HepG2 (cell line): ENCODE data around the gene SNRPD3. TPM values are rescaled to one million over a fixed set of nuclear protein-coding genes. Genes with fewer than 3 reads are reported as not detected.
A peak's percentile ranks its signal among the peaks of the same experiment; 100 is the strongest.

ENCODE experiments used
- ARID2 ChIP-seq: sonication (generic); formaldehyde crosslinking; IDR thresholded peaks from 2 replicates; pipeline ENCODE4 v1.8.1; 2022; ENCODE audit warnings: mild to moderate bottlenecking, missing genetic modification reagents, borderline replicate concordance
- ATRX ChIP-seq: sonication (generic); formaldehyde crosslinking; IDR thresholded peaks from 2 replicates; pipeline ENCODE4 v1.4.0; 2020; ENCODE audit warnings: missing genetic modification reagents, borderline replicate concordance
- CSRNP1 ChIP-seq: sonication (generic); formaldehyde crosslinking; IDR thresholded peaks from 2 replicates; pipeline ENCODE4 v1.8.1; 2023; ENCODE audit warnings: mild to moderate bottlenecking, missing genetic modification reagents
- FOSL2 ChIP-seq: sonication (generic); formaldehyde crosslinking; IDR thresholded peaks from 2 replicates; pipeline ENCODE4 v1.4.0; 2020; ENCODE audit warnings: missing genetic modification reagents
- MEIS1 ChIP-seq: sonication (generic); formaldehyde crosslinking; IDR thresholded peaks from 2 replicates; pipeline ENCODE4 v1.9.0; 2021; ENCODE audit warnings: mild to moderate bottlenecking, missing genetic modification reagents, moderate library complexity, borderline replicate concordance
- MEIS2 ChIP-seq: sonication (generic); formaldehyde crosslinking; IDR thresholded peaks from 2 replicates; pipeline ENCODE4 v1.9.0; 2021; ENCODE audit warnings: mild to moderate bottlenecking, missing genetic modification reagents
- NFATC3 ChIP-seq: sonication (generic); formaldehyde crosslinking; IDR thresholded peaks from 2 replicates; pipeline ENCODE4 v1.5.1; 2020; ENCODE audit warnings: mild to moderate bottlenecking, missing genetic modification reagents
- PLSCR1 ChIP-seq: sonication (generic); formaldehyde crosslinking; IDR thresholded peaks from 2 replicates; pipeline ENCODE4 v1.5.0; 2020; ENCODE audit warnings: missing genetic modification reagents, mild to moderate bottlenecking, borderline replicate concordance
- PPARG ChIP-seq: conservative IDR thresholded peaks from 2 replicates; pipeline ENCODE4 v1.6.1; 2016; ENCODE audit warnings: missing biosample characterization, missing genetic modification reagents
- REST ChIP-seq, 2 experiments: IDR thresholded peaks; 2 replicates each; pipeline ENCODE4 v1.6.1; 2011 to 2012; ENCODE audit warnings: low read length in 2 of 2, borderline replicate concordance in 1 of 2, low read depth in 1 of 2, mild to moderate bottlenecking in 1 of 2, moderate library complexity in 1 of 2
- SRSF9 ChIP-seq: fragments of 200-400 bp; formaldehyde crosslinking; IDR thresholded peaks from 2 replicates; pipeline ENCODE4 v1.6.1; 2018; ENCODE audit warnings: borderline replicate concordance, mild to moderate bottlenecking, low read depth, low read length; ENCODE audit not compliant: insufficient read depth, poor library complexity, severe bottlenecking
- ZBTB44 ChIP-seq: sonication (generic); formaldehyde crosslinking; IDR thresholded peaks from 2 replicates; pipeline ENCODE4 v1.4.0; 2020; ENCODE audit warnings: missing genetic modification reagents
- ZNF260 ChIP-seq: sonication (generic); formaldehyde crosslinking; IDR thresholded peaks from 2 replicates; pipeline ENCODE4 v1.4.0; 2020; ENCODE audit warnings: missing genetic modification reagents, low read depth, mild to moderate bottlenecking, borderline replicate concordance
- ZNF30 ChIP-seq: sonication (generic); formaldehyde crosslinking; IDR thresholded peaks from 2 replicates; pipeline ENCODE4 v1.5.0; 2020; ENCODE audit warnings: mild to moderate bottlenecking, missing genetic modification reagents
- ZNF44 ChIP-seq: sonication (generic); formaldehyde crosslinking; IDR thresholded peaks from 2 replicates; pipeline ENCODE4 v1.5.1; 2020; ENCODE audit warnings: mild to moderate bottlenecking, missing genetic modification reagents
- ZNF441 ChIP-seq: sonication (generic); formaldehyde crosslinking; IDR thresholded peaks from 2 replicates; pipeline ENCODE4 v1.7.0; 2021; ENCODE audit warnings: missing genetic modification reagents, borderline replicate concordance
- ZNF556 ChIP-seq: sonication (generic); formaldehyde crosslinking; IDR thresholded peaks from 2 replicates; pipeline ENCODE4 v1.4.0; 2020; ENCODE audit warnings: mild to moderate bottlenecking, missing genetic modification reagents, borderline replicate concordance
- ZNF558 ChIP-seq: sonication (generic); formaldehyde crosslinking; IDR thresholded peaks from 2 replicates; pipeline ENCODE4 v1.9.0; 2022; ENCODE audit warnings: mild to moderate bottlenecking, missing genetic modification reagents, borderline replicate concordance
- ZNF577 ChIP-seq: sonication (generic); formaldehyde crosslinking; IDR thresholded peaks from 2 replicates; pipeline ENCODE4 v1.4.0; 2020; ENCODE audit warnings: mild to moderate bottlenecking, low read depth, missing genetic modification reagents, borderline replicate concordance
- polyA plus RNA-seq, 8 experiments: library from polyadenylated mRNA; depleted of rRNA in 3 of 8; stranded (reverse) in 7 of 8; unstranded in 1 of 8; fragments of >200 nt; fragmentation: Illumina TruSeq in 4 of 8; extraction: Trizol in 4 of 8; gene quantifications; 2 replicates each; pipeline versions ENCODE4 v1.2.1 to v1.2.3, GENCODE V29; 2011 to 2016; ENCODE audit warnings: low read depth in 4 of 8, missing spikeins in 1 of 8, mixed read lengths in 1 of 8; ENCODE audit not compliant: insufficient read depth in 1 of 8
- total RNA-seq, 5 experiments: library from RNA; depleted of rRNA; stranded (reverse); fragments of >200 nt; fragmentation: Illumina TruSeq; extraction: Trizol; gene quantifications; 2 replicates each; pipeline ENCODE4 v1.2.3, GENCODE V29; 2016; ENCODE audit warnings: low read depth in 1 of 5

Gene SNRPD3
- total and polyA plus RNA-seq, 2 of the 13 experiments (the other 11 are each of a cell fraction or from before 2014, with no cell fraction given), result 110 to 209 TPM

GRCh38 chr22:24578355-24579257 is 22.8 kb downstream of the SNRPD3 start (continued):
- no peak for TF ChIP-seq SRSF9
- TF ChIP-seq PLSCR1 (CRISPR knock-in tag), result no peak
- no peak for TF ChIP-seq MEIS2 (CRISPR knock-in tag)
- TF ChIP-seq CSRNP1 (CRISPR knock-in tag), result no peak
- TF ChIP-seq ARID2 (CRISPR knock-in tag), result no peak
- no peak for TF ChIP-seq ZBTB44 (CRISPR knock-in tag)
- TF ChIP-seq ZNF558 (CRISPR knock-in tag), result peak; percentile 41; the same call in 1 of the 2 replicates
- TF ChIP-seq ZNF556 (CRISPR knock-in tag), result no peak; the same call in 1 of the 2 replicates
- TF ChIP-seq ZNF441, result no peak
- no peak for TF ChIP-seq MEIS1
- no peak for TF ChIP-seq ATRX (CRISPR knock-in tag)
- TF ChIP-seq ZNF260 (CRISPR knock-in tag), result no peak
- no peak for TF ChIP-seq ZNF30 (CRISPR knock-in tag)
- TF ChIP-seq ZNF44 (CRISPR knock-in tag), result no peak
- TF ChIP-seq REST (IDR thresholded peaks at IDR 0.05; ENCODE audit: borderline replicate concordance in 1 of 2, low read depth in 1 of 2, low read length in 2 of 2), result peak in 1 of 2 experiments; percentile 73; a peak in 2 of 4 replicates
- no peak for TF ChIP-seq NFATC3 (CRISPR knock-in tag)
- TF ChIP-seq ZNF577 (CRISPR knock-in tag), result no peak
- TF ChIP-seq PPARG (CRISPR knock-in tag), result peak; percentile 87
- TF ChIP-seq FOSL2 (CRISPR knock-in tag), result peak; percentile 72
